ENCODE data around the gene FBXL22.

FBXL22 gene

GRCh38 chr15:63593705-63594671 is 3.2 kb upstream of the FBXL22 start:
- DNase-seq (ENCODE audit: low read depth), result no peak

DNA sequence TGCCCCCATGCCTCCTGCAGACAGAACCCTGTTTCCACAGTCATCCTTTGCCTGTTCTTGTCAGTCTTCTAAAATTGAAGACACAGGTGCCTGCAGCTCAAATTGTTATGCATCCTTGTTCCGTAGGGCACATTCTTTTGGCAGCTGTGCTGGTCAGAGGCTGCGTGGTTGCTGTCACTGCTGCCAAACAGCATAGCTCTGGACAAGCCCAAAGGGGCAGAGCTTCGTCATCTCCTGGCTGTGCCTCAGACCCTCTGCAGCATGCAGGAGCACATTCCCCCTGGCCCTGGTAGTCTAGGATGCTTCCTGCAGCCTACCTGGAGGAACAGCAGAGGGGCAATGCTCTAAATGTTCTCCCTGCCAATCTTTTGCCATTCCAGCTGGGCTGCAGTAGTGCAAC is 2.1 kb upstream of the FBXL22 start:
- no peak for DNase-seq (ENCODE audit: low read depth)

DNA sequence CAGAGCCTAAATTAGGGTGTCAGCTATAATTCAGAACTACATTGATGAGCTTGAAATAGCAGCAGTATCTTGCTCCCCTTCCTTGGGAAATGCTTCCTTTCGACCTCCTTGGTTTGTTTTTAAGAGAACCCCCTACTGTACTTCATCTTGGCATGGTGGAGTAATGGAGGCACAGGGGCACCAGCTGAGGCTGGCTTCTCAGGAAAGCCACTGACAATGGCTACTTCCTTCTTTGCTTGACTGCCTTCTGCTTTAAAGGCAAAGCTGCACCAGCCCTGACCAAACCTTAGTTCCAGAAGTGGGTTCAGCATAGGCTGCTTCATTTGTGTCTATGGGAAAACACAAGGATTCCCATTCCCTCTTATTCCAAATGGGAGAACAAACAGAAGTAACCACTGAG is 1.5 kb upstream of the FBXL22 start:
- DNase-seq (ENCODE audit: low read depth), result no peak

DNA sequence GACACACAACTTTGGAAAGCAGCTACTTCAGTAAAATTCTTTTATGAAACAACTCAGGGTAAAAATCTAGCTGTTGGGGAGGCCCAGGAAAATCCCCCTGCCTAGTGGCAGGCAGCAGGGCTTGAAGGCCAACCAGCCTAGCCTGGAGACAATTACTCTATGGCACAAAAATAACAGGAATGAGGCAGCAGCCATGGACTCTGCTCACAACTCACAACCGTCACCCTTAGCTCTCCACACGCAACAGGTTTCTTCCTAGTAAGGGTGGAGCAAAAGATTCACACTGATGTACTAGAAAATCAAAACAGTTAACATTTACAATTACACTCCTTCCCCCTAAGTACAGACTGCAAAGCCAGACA is 530 bp upstream of the FBXL22 start:
- DNase-seq (ENCODE audit: low read depth), result no peak

DNA sequence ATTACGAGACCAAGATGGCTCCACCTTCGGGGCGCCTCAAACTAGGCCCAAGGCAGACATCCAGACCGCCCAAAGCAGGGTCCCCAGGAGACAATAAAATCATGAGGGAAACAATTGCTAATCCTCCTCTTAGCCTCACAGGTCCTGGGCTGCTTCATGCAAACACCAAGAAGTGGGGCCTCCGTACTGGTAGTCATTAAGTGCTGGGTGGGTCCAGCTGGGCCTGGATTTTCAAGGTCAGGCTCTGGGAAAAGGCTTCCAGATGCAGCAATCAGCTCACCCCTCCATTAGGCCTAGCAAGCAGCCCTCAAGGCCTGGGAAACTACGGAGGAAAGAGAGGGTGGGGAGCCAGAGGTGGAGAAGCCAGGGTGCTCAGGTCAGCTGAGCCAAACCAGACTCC is 634 bp downstream of the FBXL22 start:
- no peak for DNase-seq (ENCODE audit: low read depth)

GRCh38 chr15:63598473-63599400 is 1.6 kb downstream of the FBXL22 start:
- DNase-seq (ENCODE audit: low read depth), result no peak

DNA sequence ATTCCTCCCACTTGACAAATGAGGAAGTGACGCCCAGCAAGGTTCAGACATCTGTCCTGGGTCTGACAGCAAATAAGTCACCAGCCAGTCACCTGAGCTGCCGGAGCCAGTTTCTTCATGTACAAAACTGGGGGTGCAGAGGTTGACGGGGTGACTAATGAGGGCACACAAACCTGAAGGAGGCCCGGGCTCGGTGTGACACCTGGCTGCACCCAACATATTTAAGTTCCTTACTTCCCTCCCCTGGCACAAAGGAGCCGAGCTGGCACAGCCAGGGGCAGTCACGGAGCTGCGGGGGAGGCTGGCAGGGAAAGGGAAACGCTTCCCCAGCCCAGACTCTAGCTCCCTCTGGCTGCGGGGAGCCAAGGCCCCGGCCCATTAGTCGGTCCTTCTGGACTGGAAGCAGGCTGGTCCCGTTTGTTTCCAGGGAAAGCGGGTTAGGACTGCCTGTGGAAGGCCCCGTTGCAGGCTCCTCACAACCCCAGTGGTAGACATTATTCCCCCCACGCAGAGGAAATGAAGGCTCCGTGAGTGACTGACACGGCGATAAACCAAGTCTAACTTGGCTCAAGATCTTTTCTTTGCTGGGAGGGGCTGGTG is 2.3 kb downstream of the FBXL22 start:
- no peak for DNase-seq (ENCODE audit: low read depth)

GRCh38 chr15:63600001-63600615 is 2.9 kb downstream of the FBXL22 start:
- DNase-seq (ENCODE audit: low read depth), result no peak

- DNase-seq (ENCODE audit: low read depth), result peak; percentile 64
Observed at GRCh38 chr15:63600616-63601025, 3.4 kb downstream of the FBXL22 start.

GRCh38 chr15:63601026-63601703 is 4.0 kb downstream of the FBXL22 start:
- no peak for DNase-seq (ENCODE audit: low read depth)

- no peak for DNase-seq (ENCODE audit: low read depth)
Observed at GRCh38 chr15:63601704-63602185, 4.6 kb downstream of the FBXL22 start.

DNA sequence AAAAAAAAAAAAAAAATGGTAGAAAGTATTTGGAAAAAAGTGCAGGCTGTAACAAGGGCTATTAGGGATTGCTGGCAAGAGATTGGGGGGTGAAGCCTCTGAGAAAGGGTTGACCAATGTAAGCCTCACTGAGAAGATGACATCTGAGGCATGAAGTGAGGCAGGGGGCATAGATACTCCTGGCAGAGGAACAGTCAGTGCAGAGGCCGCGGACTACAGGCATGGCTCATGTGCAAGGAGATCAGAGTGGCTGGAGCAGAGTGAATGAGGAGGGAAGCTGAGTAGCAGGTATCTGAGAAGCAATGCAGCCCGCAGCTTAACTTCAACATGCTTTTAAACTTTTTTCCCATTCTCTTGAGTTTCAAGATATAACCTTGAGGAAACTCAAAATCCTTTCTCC is 5.4 kb downstream of the FBXL22 start:
- no peak for DNase-seq (ENCODE audit: low read depth)

- no peak for DNase-seq (ENCODE audit: low read depth)
Observed at GRCh38 chr15:63603516-63603915, 6.3 kb downstream of the FBXL22 start.

- no peak for DNase-seq (ENCODE audit: low read depth)
Observed at GRCh38 chr15:63604281-63604680, 7.1 kb downstream of the FBXL22 start.

DNA sequence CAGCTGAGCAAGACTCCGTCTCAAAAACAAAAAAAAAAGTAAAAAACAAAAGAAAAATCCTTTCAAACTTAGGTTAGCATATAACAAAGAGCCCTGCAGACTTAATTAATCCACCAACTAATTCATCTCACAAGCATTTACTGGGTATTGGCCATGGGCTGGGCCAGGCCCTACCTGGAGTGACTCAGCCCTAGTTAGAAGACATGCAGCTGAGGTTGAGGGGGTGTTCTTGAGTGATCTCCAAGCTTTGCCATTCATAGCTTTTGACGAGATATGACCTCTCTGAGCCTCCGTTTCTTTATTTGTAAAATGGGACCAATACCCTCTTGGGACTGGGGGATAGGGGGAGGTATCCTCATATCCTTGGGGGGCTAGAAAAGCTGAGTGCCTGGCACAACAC is 7.8 kb downstream of the FBXL22 start:
- DNase-seq (ENCODE audit: low read depth), result no peak

- no peak for DNase-seq (ENCODE audit: low read depth)
Observed at GRCh38 chr15:63605816-63606215, 8.6 kb downstream of the FBXL22 start.

DNA sequence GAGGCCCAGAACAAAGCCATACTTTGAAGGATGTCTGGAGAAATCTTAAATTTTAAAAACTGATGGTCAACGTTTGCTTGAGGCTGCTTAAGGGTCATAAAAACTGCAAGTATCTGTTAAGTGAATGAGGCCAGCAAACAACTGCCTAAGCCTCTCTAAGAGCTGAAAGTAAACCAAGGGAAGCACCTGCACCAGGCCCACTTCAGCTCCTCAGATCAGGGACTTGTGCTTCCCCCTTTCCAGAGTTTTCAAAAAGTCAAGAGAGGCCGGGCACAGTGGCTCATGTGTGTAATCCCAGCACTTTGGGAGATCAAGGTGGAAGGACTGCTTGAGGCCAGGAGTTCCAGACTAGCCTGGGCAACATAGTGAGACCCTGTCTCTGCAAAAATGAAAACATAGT is 9.1 kb downstream of the FBXL22 start:
- no peak for DNase-seq (ENCODE audit: low read depth)

DNA sequence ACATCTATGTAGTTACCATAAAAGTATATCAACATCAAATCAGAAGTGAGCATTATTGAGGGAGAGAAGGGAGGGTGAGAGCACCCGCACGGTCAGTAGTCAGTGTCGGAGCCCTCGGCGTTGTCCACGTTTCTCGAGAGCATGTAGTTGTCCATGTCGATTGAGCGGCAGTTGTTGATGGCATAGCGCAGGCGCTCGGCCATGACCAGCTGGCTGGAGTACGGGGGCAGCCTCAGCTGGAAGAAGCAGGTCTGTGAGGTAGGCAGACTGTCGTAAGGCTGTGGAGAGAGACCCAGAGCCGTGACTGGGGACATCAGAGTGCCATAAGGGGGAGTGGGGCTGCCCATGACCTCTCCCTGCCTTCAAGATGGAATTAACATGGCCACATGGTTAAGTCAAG is 11.8 kb downstream of the FBXL22 start:
- DNase-seq (ENCODE audit: low read depth), result no peak

- no peak for DNase-seq (ENCODE audit: low read depth)
Observed at GRCh38 chr15:63609448-63609847, 12.3 kb downstream of the FBXL22 start.

DNA sequence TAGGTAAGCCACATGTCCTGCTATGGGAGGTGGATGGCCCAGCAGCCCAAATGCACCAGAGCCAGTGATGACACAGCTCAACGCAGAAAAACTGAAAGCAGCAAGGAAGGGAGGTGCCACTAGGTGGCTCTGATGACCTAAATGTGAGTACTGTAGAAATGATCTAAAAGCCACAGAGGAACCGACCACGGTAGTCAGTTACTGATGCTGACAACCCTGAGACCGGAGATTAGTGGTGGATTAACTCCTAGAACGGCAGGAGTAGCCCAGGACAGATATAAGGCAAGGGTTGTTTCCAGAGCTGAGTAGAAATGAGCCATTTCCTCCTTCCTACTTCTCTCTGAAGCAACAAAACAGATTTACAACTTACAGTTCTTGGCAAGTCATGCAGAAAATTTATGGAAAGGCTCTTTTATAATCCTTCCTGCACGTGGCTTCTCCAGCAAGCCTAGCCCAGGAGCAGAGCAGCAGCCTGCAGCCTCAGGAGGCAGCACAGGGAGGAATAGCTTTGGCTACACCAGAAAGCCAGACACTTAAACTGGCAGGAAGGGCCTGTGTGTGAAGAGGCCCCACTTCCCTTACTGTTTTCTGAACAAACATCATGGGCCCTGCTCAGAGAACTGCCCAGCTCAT is 13.1 kb downstream of the FBXL22 start:
- DNase-seq (ENCODE audit: low read depth), result peak; percentile 49

DNA sequence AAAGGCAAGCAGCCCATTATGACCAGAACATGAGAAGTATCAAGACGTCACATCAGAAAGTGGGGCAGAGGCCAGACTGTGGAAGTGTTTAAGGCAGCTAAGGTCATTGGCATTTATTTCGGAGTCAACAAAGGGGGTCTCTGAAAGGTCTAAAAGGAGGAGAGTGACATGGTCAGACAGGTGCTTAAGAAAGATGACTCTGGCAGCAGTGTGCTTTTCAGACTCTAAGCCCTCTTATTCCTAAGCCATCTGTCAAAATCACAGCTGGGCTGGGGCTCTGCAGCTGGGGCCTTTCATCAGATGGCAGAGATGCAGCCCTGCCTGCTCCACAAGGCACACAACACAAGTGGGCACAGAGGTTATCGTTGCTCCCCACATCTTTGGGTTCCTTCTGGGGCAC is 14.0 kb downstream of the FBXL22 start:
- no peak for DNase-seq (ENCODE audit: low read depth)
